Measurements from ENCODE around the gene GTPBP10. TPM values are rescaled to one million over a fixed set of nuclear protein-coding genes. Genes with fewer than 3 reads are reported as not detected.
A peak's percentile ranks its signal among the peaks of the same experiment; 100 is the strongest.

The GTPBP10 gene
- total RNA-seq, 1 donor from 2014 or later, result 4.2 TPM

GRCh38 chr7:90351987-90352386 lies 5.5 kb downstream of the GTPBP10 start:
- no peak for DNase-seq (ENCODE audit: low read depth in 2 of 2)

GRCh38 chr7:90383422-90383821 lies 36.9 kb downstream of the GTPBP10 start:
- DNase-seq (ENCODE audit: low read depth in 2 of 2), result peak in 1 of 2 donors; percentile 55

GRCh38 chr7:90383861-90384260 lies 37.3 kb downstream of the GTPBP10 start:
- peak; percentile 25 to 83 for DNase-seq (ENCODE audit: low read depth in 2 of 2)

- DNase-seq (ENCODE audit: low read depth in 2 of 2), result peak in 1 of 2 donors; percentile 48
Measured at GRCh38 chr7:90384433-90384832, 37.9 kb downstream of the GTPBP10 start.

- peak; percentile 23 to 47 for DNase-seq (ENCODE audit: low read depth in 2 of 2)
Measured at GRCh38 chr7:90387470-90388240, 41.1 kb downstream of the GTPBP10 start.

- DNase-seq (ENCODE audit: low read depth in 2 of 2), result peak in 1 of 2 donors; percentile 72
Measured at GRCh38 chr7:90390926-90391325, 44.4 kb downstream of the GTPBP10 start.

GRCh38 chr7:90391488-90391887 lies 45.0 kb downstream of the GTPBP10 start:
- peak in 1 of 2 donors; percentile 81 for DNase-seq (ENCODE audit: low read depth in 2 of 2)

GRCh38 chr7:90396420-90396819 lies 49.9 kb downstream of the GTPBP10 start:
- peak in 1 of 2 donors; percentile 35 for DNase-seq (ENCODE audit: low read depth in 2 of 2)

- peak; percentile 11 to 85 for DNase-seq (ENCODE audit: low read depth in 2 of 2)
Measured at GRCh38 chr7:90401989-90402388, 55.5 kb downstream of the GTPBP10 start.

GRCh38 chr7:90402785-90403173 lies 56.3 kb downstream of the GTPBP10 start:
- DNase-seq (ENCODE audit: low read depth in 2 of 2), result no peak

GRCh38 chr7:90403174-90404113 lies 56.9 kb downstream of the GTPBP10 start, which contains the start of gene CLDN12:
Gene CLDN12, plus strand, starts transcription at chr7:90403461. Its CDS starts 9,216 bp downstream, at chr7:90412677.
- DNase-seq (ENCODE audit: low read depth in 2 of 2), result peak; percentile 88 to 90

- DNase-seq (ENCODE audit: low read depth in 2 of 2), result no peak
Measured at GRCh38 chr7:90404777-90405176, 58.3 kb downstream of the GTPBP10 start.

GRCh38 chr7:90407484-90407821 lies 60.9 kb downstream of the GTPBP10 start:
- no peak for DNase-seq (ENCODE audit: low read depth in 2 of 2)

- no peak for DNase-seq (ENCODE audit: low read depth in 2 of 2)
Measured at GRCh38 chr7:90408142-90408541, 61.6 kb downstream of the GTPBP10 start.

GRCh38 chr7:90409667-90410066 lies 63.2 kb downstream of the GTPBP10 start:
- no peak for DNase-seq (ENCODE audit: low read depth in 2 of 2)

GRCh38 chr7:90411510-90411909 lies 65.0 kb downstream of the GTPBP10 start:
- DNase-seq (ENCODE audit: low read depth in 2 of 2), result peak; percentile 23 to 83

- peak; percentile 40 to 69 for DNase-seq (ENCODE audit: low read depth in 2 of 2)
Measured at GRCh38 chr7:90412458-90413184, 66.1 kb downstream of the GTPBP10 start.

- no peak for DNase-seq (ENCODE audit: low read depth in 2 of 2)
Measured at GRCh38 chr7:90413185-90413528, 66.6 kb downstream of the GTPBP10 start.

- DNase-seq (ENCODE audit: low read depth in 2 of 2), result no peak
Measured at GRCh38 chr7:90421651-90422050, 75.1 kb downstream of the GTPBP10 start.

GRCh38 chr7:90424720-90425119 lies 78.2 kb downstream of the GTPBP10 start:
- no peak for DNase-seq (ENCODE audit: low read depth in 2 of 2)

- peak in 1 of 2 donors; percentile 12 for DNase-seq (ENCODE audit: low read depth in 2 of 2)
Measured at GRCh38 chr7:90425376-90425775, 78.9 kb downstream of the GTPBP10 start.
